GM23338 (cell line): ENCODE results near the gene URAD. TPM values are rescaled to one million over a fixed set of nuclear protein-coding genes. Genes with fewer than 3 reads are reported as not detected.

Experiments
- ATAC-seq: fragments of 200-7000 bp; cut with Tn5 transposase; 3 replicates; pipeline ENCODE4 v1.9.1; 2020
- DNase-seq: peaks from one replicate; pipeline ENCODE4 v3.0.0-alpha.2; 2015; ENCODE audit warnings: low spot score
- H2AFZ ChIP-seq: fragments of 200-600 bp; sonication (generic); 2 replicates; pipeline ENCODE4 v1.8.0; 2016; ENCODE audit warnings: antibody characterized with exemption, mild to moderate bottlenecking, moderate library complexity
- H3F3A ChIP-seq: fragments of 200-600 bp; sonication (generic); replicated peaks from 2 replicates; pipeline ENCODE4 v1.8.0; 2017; ENCODE audit warnings: antibody characterized with exemption, mixed run types, low read depth
- H3K27ac ChIP-seq: fragments of 200-600 bp; sonication (generic); 2 replicates; pipeline ENCODE4 v1.6.1; 2016; ENCODE audit warnings: low read depth
- H3K27me3 ChIP-seq: fragments of 200-600 bp; sonication (generic); 2 replicates; pipeline ENCODE4 v1.8.0; 2016; ENCODE audit warnings: mild to moderate bottlenecking, mixed run types, moderate library complexity; ENCODE audit not compliant: insufficient read depth
- H3K36me3 ChIP-seq: fragments of 200-600 bp; sonication (generic); 2 replicates; pipeline ENCODE4 v1.8.0; 2016; ENCODE audit warnings: mild to moderate bottlenecking; ENCODE audit not compliant: insufficient read depth
- H3K4me1 ChIP-seq: fragments of 200-600 bp; sonication (generic); 2 replicates; pipeline ENCODE4 v1.8.0; 2016; ENCODE audit warnings: mild to moderate bottlenecking, moderate library complexity; ENCODE audit not compliant: insufficient read depth
- H3K4me2 ChIP-seq: fragments of 200-600 bp; sonication (generic); 2 replicates; pipeline ENCODE4 v1.7.1; 2017; ENCODE audit warnings: mixed run types
- H3K4me3 ChIP-seq: fragments of 200-600 bp; sonication (generic); 2 replicates; pipeline ENCODE4 v1.6.1; 2016; ENCODE audit warnings: mixed run types
- H3K79me2 ChIP-seq: fragments of 200-600 bp; sonication (generic); replicated peaks from 2 replicates; pipeline ENCODE4 v1.8.0; 2017; ENCODE audit warnings: mild to moderate bottlenecking; ENCODE audit not compliant: insufficient read depth
- H3K9me2 ChIP-seq: fragments of 200-600 bp; sonication (generic); 2 replicates; pipeline ENCODE4 v1.8.0; 2017; ENCODE audit not compliant: insufficient read depth
- H4K20me1 ChIP-seq: fragments of 200-600 bp; sonication (generic); replicated peaks from 2 replicates; pipeline ENCODE4 v1.8.0; 2017; ENCODE audit warnings: mild to moderate bottlenecking; ENCODE audit not compliant: insufficient read depth
- H3K27ac Mint-ChIP-seq: 2 replicates; pipeline ENCODE4 v1.8.0; 2020; ENCODE audit warnings: inconsistent platforms, mild to moderate bottlenecking, moderate library complexity, mixed read lengths
- H3K27me3 Mint-ChIP-seq: 3 replicates; pipeline ENCODE4 v1.8.0; 2022; ENCODE audit warnings: low read depth, mild to moderate bottlenecking, moderate library complexity, mixed read lengths, inconsistent platforms; ENCODE audit not compliant: insufficient read depth, poor library complexity
- H3K36me3 Mint-ChIP-seq: 3 replicates; pipeline ENCODE4 v1.8.0; 2021; ENCODE audit warnings: low read depth, mild to moderate bottlenecking, inconsistent platforms, moderate library complexity, mixed read lengths
- H3K4me1 Mint-ChIP-seq: 3 replicates; pipeline ENCODE4 v1.8.0; 2020; ENCODE audit warnings: mild to moderate bottlenecking, inconsistent platforms, mixed read lengths
- H3K4me3 Mint-ChIP-seq: 3 replicates; pipeline ENCODE4 v1.8.0; 2021; ENCODE audit warnings: moderate library complexity, mild to moderate bottlenecking, inconsistent platforms, mixed read lengths
- H3K9me3 Mint-ChIP-seq: 3 replicates; pipeline ENCODE4 v1.8.0; 2020; ENCODE audit warnings: moderate library complexity, mild to moderate bottlenecking, inconsistent platforms, mixed read lengths
- CREB1 ChIP-seq: fragments of 250-450 bp; sonication (Bioruptor Pico); IDR thresholded peaks from 2 replicates; pipeline ENCODE4 v1.5.0; 2020; ENCODE audit warnings: low read depth, mild to moderate bottlenecking, moderate library complexity
- CTCF ChIP-seq, 2 experiments: fragments of 200-600 bp in 1 of 2; sonication (generic) in 1 of 2; conservative IDR thresholded peaks; 2 replicates each; pipeline versions ENCODE4 v1.5.1 to v1.6.1; 2016 to 2017; ENCODE audit warnings: antibody characterized with exemption in 2 of 2, low read depth in 2 of 2, mild to moderate bottlenecking in 2 of 2, moderate library complexity in 1 of 2
- ETS1 ChIP-seq: IDR thresholded peaks from 2 replicates; pipeline ENCODE4 v1.6.1; 2016; ENCODE audit warnings: antibody characterized with exemption
- EZH2 ChIP-seq: fragments of 200-600 bp; sonication (generic); IDR thresholded peaks from one replicate; pipeline ENCODE4 v1.8.0; 2017; ENCODE audit warnings: antibody characterized with exemption, mild to moderate bottlenecking, low read depth; ENCODE audit not compliant: unreplicated experiment
- EZH2phosphoT487 ChIP-seq: fragments of 200-600 bp; sonication (generic); IDR thresholded peaks from one replicate; pipeline ENCODE4 v1.8.1; 2018; ENCODE audit warnings: antibody characterized with exemption; ENCODE audit not compliant: unreplicated experiment
- NANOG ChIP-seq: IDR thresholded peaks from 2 replicates; pipeline ENCODE4 v1.6.1; 2016; ENCODE audit warnings: antibody characterized with exemption, borderline replicate concordance
- POLR2AphosphoS5 ChIP-seq: IDR thresholded peaks from 2 replicates; pipeline ENCODE4 v1.6.1; 2016; ENCODE audit warnings: antibody characterized with exemption, low read depth
- REST ChIP-seq: IDR thresholded peaks from one replicate; pipeline ENCODE4 v1.6.1; 2018; ENCODE audit warnings: antibody characterized with exemption; ENCODE audit not compliant: unreplicated experiment
- STAT1 ChIP-seq: IDR thresholded peaks from one replicate; pipeline ENCODE4 v1.6.1; 2016; ENCODE audit warnings: antibody characterized with exemption; ENCODE audit not compliant: unreplicated experiment
- ZNF331 ChIP-seq: fragments of 250-450 bp; sonication (Bioruptor Pico); IDR thresholded peaks from 2 replicates; pipeline ENCODE4 v1.5.0; 2020; ENCODE audit warnings: low read depth, mild to moderate bottlenecking, moderate library complexity
- polyA plus RNA-seq: library from polyadenylated mRNA; unstranded; fragments of >200 nt; fragmentation: Nextera tagmentation; extraction: Ambion mirVana; gene quantifications from 2 replicates; pipeline ENCODE4 v1.2.1, GENCODE V29; 2016
- total RNA-seq: library from RNA; depleted of rRNA; stranded (reverse); fragments of >200 nt; shearing (Covaris generic); gene quantifications from 2 replicates; pipeline ENCODE4 v1.2.3, GENCODE V29; 2014

The URAD gene
- total and polyA plus RNA-seq, 2 experiments from 2014 or later, result not detected

GRCh38 chr13:27971776-27972477 is 16.6 kb downstream of the URAD start:
- peaks cover 55% of the 10 kb centered on the region for H3K4me1 ChIP-seq
- Mint-ChIP-seq H3K27ac (no peak overlapping the region), H3K4me1 (peaks cover 48% of the 10 kb centered on the region), H3K36me3 (no peaks in the 10 kb centered on the region; the same call in 2 of the 3 replicates), H3K9me3 (peaks cover 3% of the 10 kb centered on the region; the same call in 1 of the 3 replicates), H3K27me3 (peaks cover 100% of the 10 kb centered on the region), H3K4me3 (no peak overlapping the region)
- H3K4me3 ChIP-seq, result peak overlapping the region; percentile 40
- no peak for TF ChIP-seq REST
- TF ChIP-seq CREB1, result no peak
- no peak for TF ChIP-seq EZH2phosphoT487
- no peak for TF ChIP-seq STAT1
- peak; percentile 31 for TF ChIP-seq EZH2
- TF ChIP-seq CTCF (conservative IDR thresholded peaks at IDR 0.05; ENCODE audit: low read depth in 2 of 2), result no peak
- no peak for TF ChIP-seq ZNF331
- H3K36me3 ChIP-seq, result no peaks in the 10 kb centered on the region; the same call in 1 of the 2 replicates
- no peaks in the 10 kb centered on the region for H3K9me2 ChIP-seq
- H3K4me2 ChIP-seq, result peak overlapping the region; percentile 73
- H3K27me3 ChIP-seq, result peaks cover 100% of the 10 kb centered on the region
- H2AFZ ChIP-seq, result no peak overlapping the region
- no peak for ATAC-seq
- H3F3A ChIP-seq, result peaks cover 55% of the 10 kb centered on the region
- no peak overlapping the region for H3K27ac ChIP-seq
- DNase-seq, result no peak
- H3K79me2 ChIP-seq, result no peaks in the 10 kb centered on the region
- peaks cover 47% of the 10 kb centered on the region for H4K20me1 ChIP-seq

GRCh38 chr13:27971236-27971645 is 17.3 kb downstream of the URAD start:
- peak; percentile 26 for ATAC-seq
- H4K20me1 ChIP-seq, result peaks cover 42% of the 10 kb centered on the region
- no peaks in the 10 kb centered on the region; the same call in 1 of the 2 replicates for H3K36me3 ChIP-seq
- peak overlapping the region; percentile 57 for H3K4me3 Mint-ChIP-seq
- H3K9me3 Mint-ChIP-seq, result peaks cover 3% of the 10 kb centered on the region; the same call in 1 of the 3 replicates
- H3K36me3 Mint-ChIP-seq, result no peaks in the 10 kb centered on the region; the same call in 2 of the 3 replicates
- H3K4me1 Mint-ChIP-seq, result peaks cover 52% of the 10 kb centered on the region
- peaks cover 49% of the 10 kb centered on the region for H3F3A ChIP-seq
- no peaks in the 10 kb centered on the region for H3K9me2 ChIP-seq
- no peak overlapping the region for H3K27ac Mint-ChIP-seq
- H2AFZ ChIP-seq, result no peak overlapping the region
- TF ChIP-seq STAT1 (no peak), ETS1 (no peak; the same call in 1 of the 2 replicates), POLR2AphosphoS5 (peak; percentile 14; the same call in 1 of the 2 replicates), NANOG (no peak), CTCF (conservative IDR thresholded peaks at IDR 0.05; ENCODE audit: low read depth in 2 of 2) (no peak)
- H3K4me3 ChIP-seq, result peak overlapping the region; percentile 40; the same call in 1 of the 2 replicates
- H3K79me2 ChIP-seq, result no peaks in the 10 kb centered on the region
- peak; percentile 95 for DNase-seq
- peak overlapping the region; percentile 73 for H3K4me2 ChIP-seq
- H3K27me3 Mint-ChIP-seq, result peaks cover 100% of the 10 kb centered on the region
- H3K27ac ChIP-seq, result no peak overlapping the region
- H3K4me1 ChIP-seq, result peaks cover 62% of the 10 kb centered on the region
- peaks cover 100% of the 10 kb centered on the region for H3K27me3 ChIP-seq
